ENCODE results near the gene ZNF667.

ZNF667 gene

GRCh38 chr19:56393119-56394012 is 83.8 kb downstream of the ZNF667 start, which contains the start of gene ZNF582:
Gene ZNF582, minus strand, starts transcription at chr19:56393534. Its CDS starts 1,782 bp downstream, at chr19:56391752.
- DNase-seq (ENCODE audit: low spot score) = peak; percentile 97

Measured in HuH-7.5 (cell line).